ENCODE results near the gene SLC7A8. TPM values are rescaled to one million over a fixed set of nuclear protein-coding genes. Genes with fewer than 3 reads are reported as not detected.

The SLC7A8 gene
- total RNA-seq, 2 donors from 2014 or later: 11.9 to 23.7 TPM

GRCh38 chr14:23186913-23187654 lies 3.6 kb upstream of the SLC7A8 start:
- Histone ChIP-seq H3K36me3 (no peaks in the 10 kb centered on the region), H3K9me3 (no peaks in the 10 kb centered on the region), H3K27ac (no peak overlapping the region), H3K4me3 (no peak overlapping the region), H3K27me3 (no peaks in the 10 kb centered on the region), H3K4me1 (peaks cover 0 to 6% of the 10 kb centered on the region in 2 donors)
- TF ChIP-seq, protein P1, sequence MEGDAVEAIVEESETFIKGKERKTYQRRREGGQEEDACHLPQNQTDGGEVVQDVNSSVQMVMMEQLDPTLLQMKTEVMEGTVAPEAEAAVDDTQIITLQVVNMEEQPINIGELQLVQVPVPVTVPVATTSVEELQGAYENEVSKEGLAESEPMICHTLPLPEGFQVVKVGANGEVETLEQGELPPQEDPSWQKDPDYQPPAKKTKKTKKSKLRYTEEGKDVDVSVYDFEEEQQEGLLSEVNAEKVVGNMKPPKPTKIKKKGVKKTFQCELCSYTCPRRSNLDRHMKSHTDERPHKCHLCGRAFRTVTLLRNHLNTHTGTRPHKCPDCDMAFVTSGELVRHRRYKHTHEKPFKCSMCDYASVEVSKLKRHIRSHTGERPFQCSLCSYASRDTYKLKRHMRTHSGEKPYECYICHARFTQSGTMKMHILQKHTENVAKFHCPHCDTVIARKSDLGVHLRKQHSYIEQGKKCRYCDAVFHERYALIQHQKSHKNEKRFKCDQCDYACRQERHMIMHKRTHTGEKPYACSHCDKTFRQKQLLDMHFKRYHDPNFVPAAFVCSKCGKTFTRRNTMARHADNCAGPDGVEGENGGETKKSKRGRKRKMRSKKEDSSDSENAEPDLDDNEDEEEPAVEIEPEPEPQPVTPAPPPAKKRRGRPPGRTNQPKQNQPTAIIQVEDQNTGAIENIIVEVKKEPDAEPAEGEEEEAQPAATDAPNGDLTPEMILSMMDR (IDR thresholded peaks at IDR 0.05): peak; percentile 61 to 83
- no peak for DNase-seq (ENCODE audit: low spot score)

DNA sequence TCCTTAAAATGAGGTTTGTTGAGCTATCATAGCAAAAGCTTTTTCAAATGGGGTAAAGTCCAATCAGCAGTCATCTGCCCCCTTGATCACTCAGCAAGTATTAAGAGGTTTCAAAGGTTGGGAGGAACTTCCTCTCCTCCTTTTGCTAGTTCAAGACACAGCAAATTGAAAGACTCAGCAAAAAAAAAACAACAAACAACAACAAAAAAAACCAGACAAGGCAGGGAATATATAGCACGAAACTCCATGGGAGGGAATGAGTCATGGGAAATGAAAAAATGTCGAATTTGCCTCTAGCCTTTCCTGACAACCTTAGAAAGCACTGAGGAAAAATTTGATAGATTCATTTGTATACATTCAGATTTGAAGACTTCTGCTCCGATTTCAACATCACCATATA lies 1.6 kb upstream of the SLC7A8 start:
- Histone ChIP-seq H3K27me3 (no peaks in the 10 kb centered on the region), H3K4me1 (peaks cover 0 to 21% of the 10 kb centered on the region in 2 donors), H3K36me3 (no peaks in the 10 kb centered on the region), H3K4me3 (no peak overlapping the region), H3K9me3 (no peaks in the 10 kb centered on the region), H3K27ac (no peak overlapping the region)
- TF ChIP-seq, protein P1 (IDR thresholded peaks at IDR 0.05): no peak
- no peak for DNase-seq (ENCODE audit: low spot score)

GRCh38 chr14:23183158-23183470 lies 346 bp downstream of the SLC7A8 start:
- H3K9me3 ChIP-seq: no peaks in the 10 kb centered on the region
- TF ChIP-seq, protein P1 (IDR thresholded peaks at IDR 0.05): no peak
- H3K27ac ChIP-seq: peak overlapping the region; percentile 59 to 67

GRCh38 chr14:23182372-23183157 lies 895 bp downstream of the SLC7A8 start:
- TF ChIP-seq, protein P1 (IDR thresholded peaks at IDR 0.05): peak in 1 of 2 donors; percentile 17
- no peak for DNase-seq (ENCODE audit: low spot score)
- Histone ChIP-seq H3K4me3 (peak overlapping the region; percentile 55 to 56), H3K36me3 (no peaks in the 10 kb centered on the region), H3K9me3 (no peaks in the 10 kb centered on the region), H3K4me1 (peaks cover 0 to 21% of the 10 kb centered on the region in 2 donors), H3K27me3 (no peaks in the 10 kb centered on the region), H3K27ac (peak overlapping the region; percentile 59 to 67)

More at GRCh38 chr14:23183158-23183470, 346 bp downstream of the SLC7A8 start:
- Histone ChIP-seq H3K4me3 (peak overlapping the region; percentile 55 to 56), H3K36me3 (no peaks in the 10 kb centered on the region), H3K27me3 (no peaks in the 10 kb centered on the region), H3K4me1 (peaks cover 0 to 21% of the 10 kb centered on the region in 2 donors)
- no peak for DNase-seq (ENCODE audit: low spot score)

- H3K4me3 ChIP-seq: peak overlapping the region; percentile 55 to 56
- H3K36me3 ChIP-seq: no peaks in the 10 kb centered on the region
- no peak for DNase-seq (ENCODE audit: low spot score)
- TF ChIP-seq, protein P1 (IDR thresholded peaks at IDR 0.05): no peak
- peaks cover 0 to 21% of the 10 kb centered on the region in 2 donors for H3K4me1 ChIP-seq
- no peaks in the 10 kb centered on the region for H3K27me3 ChIP-seq
- no peaks in the 10 kb centered on the region for H3K9me3 ChIP-seq
- H3K27ac ChIP-seq: peak overlapping the region in 1 of 2 donors; percentile 21
Measured at GRCh38 chr14:23181946-23182345, 1.5 kb downstream of the SLC7A8 start.

All from right atrium auricular region (tissue), 2 donors.